Endothelial cell (in vitro differentiated cells): Measurements from ENCODE around the gene PRDM5. TPM values are rescaled to one million over a fixed set of nuclear protein-coding genes. Genes with fewer than 3 reads are reported as not detected.
A peak's percentile ranks its signal among the peaks of the same experiment; 100 is the strongest.

Experiments
- DNase-seq: peaks from one replicate; pipeline ENCODE4 v3.0.0; 2021; ENCODE audit warnings: low spot score
- H3K27ac Mint-ChIP-seq: one replicate; pipeline ENCODE4 v1.8.0; 2021; ENCODE audit warnings: mixed read lengths, inconsistent platforms; ENCODE audit not compliant: unreplicated experiment
- H3K27me3 Mint-ChIP-seq: one replicate; pipeline ENCODE4 v1.8.0; 2021; ENCODE audit warnings: mild to moderate bottlenecking, moderate library complexity, mixed read lengths, inconsistent platforms; ENCODE audit not compliant: unreplicated experiment
- H3K36me3 Mint-ChIP-seq: one replicate; pipeline ENCODE4 v1.8.0; 2021; ENCODE audit warnings: mild to moderate bottlenecking, low read depth, mixed read lengths, inconsistent platforms; ENCODE audit not compliant: unreplicated experiment
- H3K4me1 Mint-ChIP-seq: one replicate; pipeline ENCODE4 v1.8.0; 2021; ENCODE audit warnings: mild to moderate bottlenecking, mixed read lengths, inconsistent platforms; ENCODE audit not compliant: unreplicated experiment
- H3K4me3 Mint-ChIP-seq: one replicate; pipeline ENCODE4 v1.8.0; 2021; ENCODE audit warnings: mild to moderate bottlenecking, mixed read lengths, inconsistent platforms; ENCODE audit not compliant: unreplicated experiment
- H3K9me3 Mint-ChIP-seq: one replicate; pipeline ENCODE4 v1.8.0; 2021; ENCODE audit warnings: mixed read lengths, inconsistent platforms; ENCODE audit not compliant: unreplicated experiment
- total RNA-seq: library from RNA; stranded (reverse); fragmentation: NEBNext Ultra II Directional; extraction: Animal tissue kit (Norgen Biotek cat#: 25700); gene quantifications from one replicate; pipeline ENCODE4 v1.2.1, GENCODE V29; 2021; ENCODE audit not compliant: unreplicated experiment
- TF ChIP-seq, protein P1 (sequence below): fragments of 200-600 bp; sonication (generic); IDR thresholded peaks from one replicate; pipeline ENCODE4 v1.5.0; 2021; ENCODE audit warnings: antibody characterized with exemption; ENCODE audit not compliant: unreplicated experiment

The PRDM5 gene
- total RNA-seq, 1 donor from 2014 or later, result 17.0 TPM

DNA sequence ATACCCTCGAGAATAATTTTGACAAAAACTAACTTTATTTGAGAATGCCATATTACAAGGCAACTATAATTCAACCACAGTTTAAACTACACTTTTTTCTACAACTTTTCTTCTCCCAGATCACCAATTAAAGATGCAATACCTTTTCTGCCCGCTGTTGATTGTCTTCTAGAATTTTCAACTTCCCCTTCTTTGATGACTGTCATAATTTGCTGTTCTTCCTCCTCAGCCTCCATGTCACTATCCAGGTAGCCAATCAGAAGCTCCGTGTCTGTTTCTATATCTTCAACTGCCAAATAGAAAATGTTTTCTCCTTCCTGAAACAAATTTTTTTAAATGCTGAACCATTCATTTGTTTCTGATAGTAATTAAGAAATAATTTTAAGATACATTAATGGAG lies 101.5 kb downstream of the PRDM5 start:
- DNase-seq, result no peak
- Mint-ChIP-seq H3K4me1 (peaks cover 9% of the 10 kb centered on the region), H3K4me3 (no peak overlapping the region), H3K27ac (no peak overlapping the region), H3K9me3 (no peaks in the 10 kb centered on the region), H3K27me3 (no peaks in the 10 kb centered on the region), H3K36me3 (no peaks in the 10 kb centered on the region)
- TF ChIP-seq, protein P1, sequence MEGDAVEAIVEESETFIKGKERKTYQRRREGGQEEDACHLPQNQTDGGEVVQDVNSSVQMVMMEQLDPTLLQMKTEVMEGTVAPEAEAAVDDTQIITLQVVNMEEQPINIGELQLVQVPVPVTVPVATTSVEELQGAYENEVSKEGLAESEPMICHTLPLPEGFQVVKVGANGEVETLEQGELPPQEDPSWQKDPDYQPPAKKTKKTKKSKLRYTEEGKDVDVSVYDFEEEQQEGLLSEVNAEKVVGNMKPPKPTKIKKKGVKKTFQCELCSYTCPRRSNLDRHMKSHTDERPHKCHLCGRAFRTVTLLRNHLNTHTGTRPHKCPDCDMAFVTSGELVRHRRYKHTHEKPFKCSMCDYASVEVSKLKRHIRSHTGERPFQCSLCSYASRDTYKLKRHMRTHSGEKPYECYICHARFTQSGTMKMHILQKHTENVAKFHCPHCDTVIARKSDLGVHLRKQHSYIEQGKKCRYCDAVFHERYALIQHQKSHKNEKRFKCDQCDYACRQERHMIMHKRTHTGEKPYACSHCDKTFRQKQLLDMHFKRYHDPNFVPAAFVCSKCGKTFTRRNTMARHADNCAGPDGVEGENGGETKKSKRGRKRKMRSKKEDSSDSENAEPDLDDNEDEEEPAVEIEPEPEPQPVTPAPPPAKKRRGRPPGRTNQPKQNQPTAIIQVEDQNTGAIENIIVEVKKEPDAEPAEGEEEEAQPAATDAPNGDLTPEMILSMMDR, result no peak

DNA sequence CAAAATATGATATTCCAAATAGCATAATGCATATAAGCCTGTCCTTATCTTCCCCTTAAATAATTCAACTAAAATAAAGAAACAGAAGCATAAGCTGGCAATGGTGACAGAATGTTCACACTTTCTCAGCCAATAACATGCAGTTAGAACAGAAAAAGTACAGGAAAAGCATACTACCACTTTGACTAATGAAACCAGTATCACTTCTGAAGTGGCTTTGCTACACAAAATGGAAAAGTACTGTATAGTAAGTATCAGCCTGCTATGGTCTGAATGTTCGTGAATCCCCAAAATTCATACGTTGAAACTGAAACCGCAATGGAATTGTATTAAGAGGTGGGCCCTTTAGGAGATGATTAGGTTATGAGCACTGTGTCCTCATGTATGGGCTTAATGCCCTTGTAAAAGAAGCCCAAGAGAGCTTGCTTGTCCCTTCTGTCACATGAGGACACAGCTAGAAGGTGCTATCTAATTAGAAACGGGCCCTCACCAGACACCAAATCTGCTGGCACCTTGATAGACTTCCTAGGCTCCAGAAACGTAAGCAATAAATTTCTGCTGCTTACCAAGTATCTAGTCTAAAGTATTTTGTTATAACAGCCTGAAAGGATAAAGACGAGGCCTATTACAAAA lies 102.6 kb downstream of the PRDM5 start:
- Mint-ChIP-seq H3K9me3 (no peaks in the 10 kb centered on the region), H3K4me1 (peaks cover 15% of the 10 kb centered on the region), H3K27me3 (no peaks in the 10 kb centered on the region), H3K4me3 (no peak overlapping the region), H3K36me3 (no peaks in the 10 kb centered on the region), H3K27ac (no peak overlapping the region)
- TF ChIP-seq, protein P1, result no peak
- DNase-seq, result no peak

DNA sequence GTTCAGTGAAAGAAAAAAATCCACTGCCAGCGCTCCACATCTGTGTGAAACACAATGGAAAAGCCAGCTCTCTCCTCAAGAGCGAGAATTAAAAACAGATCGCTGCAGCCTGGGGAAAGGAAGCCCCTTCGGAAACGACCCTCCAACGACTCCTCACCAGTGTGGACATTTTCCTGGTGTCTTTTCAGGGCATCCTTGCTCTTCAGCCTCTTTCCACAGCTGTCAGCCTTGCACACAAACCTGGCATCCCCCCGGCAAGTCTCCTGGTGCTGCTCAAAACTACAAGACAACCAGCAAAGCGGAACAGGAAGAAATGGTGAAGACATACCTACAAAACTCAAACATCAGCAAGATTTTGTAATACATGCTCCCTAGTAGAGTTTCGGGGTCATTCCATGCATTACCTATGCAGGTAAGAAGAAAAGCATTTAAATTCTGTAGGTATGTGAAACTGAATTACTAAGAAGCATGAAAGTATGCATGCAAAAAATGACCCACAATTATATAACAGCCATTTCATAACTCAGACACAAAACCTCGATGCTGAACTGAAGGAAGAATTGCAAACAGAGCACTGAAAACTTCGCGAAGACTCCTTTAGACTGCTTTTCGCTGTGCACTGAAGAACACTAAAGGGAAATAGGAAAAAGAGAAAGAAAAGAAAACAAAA lies 106.1 kb downstream of the PRDM5 start:
- Mint-ChIP-seq H3K27ac (peak overlapping the region; percentile 80), H3K9me3 (no peaks in the 10 kb centered on the region), H3K4me1 (peaks cover 17% of the 10 kb centered on the region), H3K36me3 (no peaks in the 10 kb centered on the region), H3K27me3 (no peaks in the 10 kb centered on the region), H3K4me3 (peak overlapping the region; percentile 8)
- no peak for DNase-seq
- TF ChIP-seq, protein P1, result no peak

DNA sequence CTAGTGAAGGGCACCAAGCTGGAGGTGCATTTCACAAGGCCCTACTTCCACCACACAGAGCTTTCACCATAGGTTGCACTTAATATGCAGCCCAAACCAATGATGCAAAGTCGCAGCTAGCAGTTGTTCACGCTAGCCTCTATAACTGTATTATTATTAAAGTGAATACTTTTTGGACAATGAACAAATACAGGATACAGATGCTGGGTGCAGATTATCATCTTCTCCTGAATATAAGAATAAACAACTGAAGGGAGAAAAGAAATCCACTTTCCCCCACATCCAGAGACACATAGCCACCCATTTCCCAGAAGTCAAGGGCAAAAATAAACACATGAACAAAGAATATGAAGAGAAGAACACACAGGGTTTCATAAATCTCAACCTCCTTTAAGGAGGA lies 107.2 kb downstream of the PRDM5 start:
- no peaks in the 10 kb centered on the region for H3K9me3 Mint-ChIP-seq
- H3K36me3 Mint-ChIP-seq, result peaks cover 4% of the 10 kb centered on the region
- no peaks in the 10 kb centered on the region for H3K27me3 Mint-ChIP-seq
- no peak overlapping the region for H3K4me3 Mint-ChIP-seq
- TF ChIP-seq, protein P1, result no peak
- H3K27ac Mint-ChIP-seq, result peak overlapping the region; percentile 79
- peaks cover 17% of the 10 kb centered on the region for H3K4me1 Mint-ChIP-seq
- no peak for DNase-seq

DNA sequence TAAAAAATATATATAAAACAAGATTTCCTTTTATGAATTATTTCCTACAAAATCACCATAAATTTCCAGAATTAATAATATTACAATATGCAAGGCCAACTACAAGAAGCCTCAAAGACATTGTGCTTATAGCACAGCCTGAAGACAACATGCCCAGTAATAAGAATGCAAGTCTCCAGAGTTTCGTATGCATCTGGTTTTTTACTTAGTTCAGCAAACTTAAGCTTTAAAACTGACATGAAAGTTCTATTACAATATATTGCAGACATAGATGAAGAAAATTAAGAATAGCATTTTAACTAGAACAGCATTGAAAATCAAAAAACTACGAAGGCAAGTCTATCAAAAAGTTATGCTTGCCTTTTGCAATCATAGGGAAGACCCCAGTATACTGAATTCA lies 107.6 kb downstream of the PRDM5 start:
- TF ChIP-seq, protein P1, result no peak
- peaks cover 17% of the 10 kb centered on the region for H3K4me1 Mint-ChIP-seq
- no peak overlapping the region for H3K4me3 Mint-ChIP-seq
- no peaks in the 10 kb centered on the region for H3K9me3 Mint-ChIP-seq
- peaks cover 4% of the 10 kb centered on the region for H3K36me3 Mint-ChIP-seq
- H3K27me3 Mint-ChIP-seq, result no peaks in the 10 kb centered on the region
- no peak overlapping the region for H3K27ac Mint-ChIP-seq
- DNase-seq, result no peak
